GM18517 (cell line): ENCODE results near the gene PPP2R2C.

Source experiments
- ATAC-seq: cut with Tn5 transposase; IDR thresholded peaks from one replicate; pipeline ENCODE4 v1.9.1; 2021; ENCODE audit warnings: mild to moderate bottlenecking, moderate library complexity; ENCODE audit not compliant: unreplicated experiment

Gene PPP2R2C

GRCh38 chr4:6349896-6350603, 122.4 kb downstream of the PPP2R2C start:
- no peak for ATAC-seq

- ATAC-seq, result no peak
These were observed 124.0 kb downstream of the PPP2R2C start for GRCh38 chr4:6348408-6348807.

GRCh38 chr4:6347511-6348045, 124.8 kb downstream of the PPP2R2C start:
- no peak for ATAC-seq

GRCh38 chr4:6346373-6347110, 125.9 kb downstream of the PPP2R2C start:
- ATAC-seq, result no peak

- ATAC-seq, result no peak
These were observed 126.5 kb downstream of the PPP2R2C start for GRCh38 chr4:6345866-6346265.

- ATAC-seq, result no peak
These were observed 127.2 kb downstream of the PPP2R2C start for GRCh38 chr4:6345096-6345830.

GRCh38 chr4:6343939-6344408, 128.4 kb downstream of the PPP2R2C start:
- ATAC-seq, result no peak

- no peak for ATAC-seq
These were observed 129.7 kb downstream of the PPP2R2C start for GRCh38 chr4:6342530-6343293.

- ATAC-seq, result no peak
These were observed 130.7 kb downstream of the PPP2R2C start for GRCh38 chr4:6341696-6342095.

GRCh38 chr4:6340446-6341015, 131.9 kb downstream of the PPP2R2C start:
- ATAC-seq, result no peak

- ATAC-seq, result no peak
These were observed 132.5 kb downstream of the PPP2R2C start for GRCh38 chr4:6339818-6340445.

GRCh38 chr4:6338951-6339817, 133.2 kb downstream of the PPP2R2C start:
- ATAC-seq, result no peak

GRCh38 chr4:6338175-6338950, 134.1 kb downstream of the PPP2R2C start:
- ATAC-seq, result no peak

- no peak for ATAC-seq
These were observed 135.0 kb downstream of the PPP2R2C start for GRCh38 chr4:6337331-6337935.

GRCh38 chr4:6336166-6336565, 136.2 kb downstream of the PPP2R2C start:
- no peak for ATAC-seq

GRCh38 chr4:6335040-6335590, 137.3 kb downstream of the PPP2R2C start:
- no peak for ATAC-seq

GRCh38 chr4:6334203-6334887, 138.1 kb downstream of the PPP2R2C start:
- no peak for ATAC-seq
